ENCODE measurements around the gene ARID3C. TPM values are rescaled to one million over a fixed set of nuclear protein-coding genes. Genes with fewer than 3 reads are reported as not detected.
A peak's percentile ranks its signal among the peaks of the same experiment; 100 is the strongest.

ARID3C gene
- total and polyA plus RNA-seq, 2 donors (not counting 3 experiments of a cell fraction or from before 2014, with no cell fraction given): not detected

- ChIA-PET CTCF (interaction anchor here (0.6 to 7.1 kb wide), 4 partner anchors 10 to 87 kb away, joined by 3 to 130 read pairs (median 5); partner anchors contain the start of gene SIGMAR1), POLR2A (no interaction called here)
- no peak overlapping the region for H3K27ac ChIP-seq (ENCODE audit: insufficient read depth, low read depth, low read length)
- DNase-seq (ENCODE audit: low read depth, low spot score) (no peak), FAIRE-seq (no peak)
- no peak overlapping the region for H3K4me2 ChIP-seq (ENCODE audit: insufficient read depth, low read length)
- no peak overlapping the region for H3K4me3 ChIP-seq (replicated peaks in 1 of 3; ENCODE audit: insufficient read depth in 1 of 3, low read depth in 1 of 3, low read length in 3 of 3)
- H3K9ac ChIP-seq (replicated peaks; ENCODE audit: extremely low read depth, insufficient read depth, low read length): no peak overlapping the region
- H3K4me1 ChIP-seq (ENCODE audit: control insufficient read depth, extremely low read depth, insufficient read depth, low read length): peaks cover 20% of the 10 kb centered on the region
- no peak for TF ChIP-seq MAX (IDR thresholded peaks at IDR 0.05; ENCODE audit: insufficient read depth, insufficient read length)
- intact Hi-C loops (cut with micrococcal nuclease): no loop called here
- no peaks in the 10 kb centered on the region for H3K27me3 ChIP-seq (ENCODE audit: control insufficient read depth in 2 of 2, insufficient read depth in 2 of 2, low read length in 2 of 2)
- peaks cover 0 to 14% of the 10 kb centered on the region in 2 experiments for H3K36me3 ChIP-seq (ENCODE audit: control insufficient read depth in 2 of 2, extremely low read depth in 1 of 2, insufficient read depth in 2 of 2, low read length in 2 of 2)
- H3K9me1 ChIP-seq (replicated peaks; ENCODE audit: control insufficient read depth, extremely low read depth, insufficient read depth, low read length): no peaks in the 10 kb centered on the region
- dilution Hi-C loops (cut with MboI; ENCODE audit: extremely low pct_ligation_motif_present, low sequenced_read_pairs): no loop called here
- peaks cover 2% of the 10 kb centered on the region for H3K79me2 ChIP-seq (ENCODE audit: control insufficient read depth, insufficient read depth, low read length)
- no TSS peak for BruUV-seq (replicated peaks)
- no peaks in the 10 kb centered on the region for H3K9me3 ChIP-seq (replicated peaks; ENCODE audit: control insufficient read depth, insufficient read depth, low read length)
- no peaks in the 10 kb centered on the region for H4K20me1 ChIP-seq (replicated peaks; ENCODE audit: control insufficient read depth, extremely low read depth, insufficient read depth, low read length)
- no peak overlapping the region for H2AFZ ChIP-seq (ENCODE audit: low read depth, low read length)
Measured at GRCh38 chr9:34615132-34615531, 13.7 kb downstream of the ARID3C start.

GRCh38 chr9:34612788-34613390 is 16.0 kb downstream of the ARID3C start:
- POLR2A ChIA-PET: interaction anchor here (1.5 kb wide), 1 partner anchor 22 kb away, joined by 3 read pairs; no protein-coding TSS in a partner anchor
- Histone ChIP-seq H3K9me1 (replicated peaks; ENCODE audit: control insufficient read depth, extremely low read depth, insufficient read depth, low read length) (no peaks in the 10 kb centered on the region), H3K36me3 (ENCODE audit: control insufficient read depth in 2 of 2, extremely low read depth in 1 of 2, insufficient read depth in 2 of 2, low read length in 2 of 2) (peaks cover 0 to 12% of the 10 kb centered on the region in 2 experiments), H3K4me3 (replicated peaks in 1 of 3; ENCODE audit: insufficient read depth in 1 of 3, low read depth in 1 of 3, low read length in 3 of 3) (peak overlapping the region; percentile 21 to 79 (median 41)), H3K27me3 (ENCODE audit: control insufficient read depth in 2 of 2, insufficient read depth in 2 of 2, low read length in 2 of 2) (no peaks in the 10 kb centered on the region), H3K9ac (replicated peaks; ENCODE audit: extremely low read depth, insufficient read depth, low read length) (peak overlapping the region; percentile 93), H3K9me3 (replicated peaks; ENCODE audit: control insufficient read depth, insufficient read depth, low read length) (no peaks in the 10 kb centered on the region), H4K20me1 (replicated peaks; ENCODE audit: control insufficient read depth, extremely low read depth, insufficient read depth, low read length) (no peaks in the 10 kb centered on the region), H3K4me2 (ENCODE audit: insufficient read depth, low read length) (peak overlapping the region; percentile 71), H3K79me2 (ENCODE audit: control insufficient read depth, insufficient read depth, low read length) (peaks cover 2% of the 10 kb centered on the region), H3K27ac (ENCODE audit: insufficient read depth, low read depth, low read length) (no peak overlapping the region), H3K4me1 (ENCODE audit: control insufficient read depth, extremely low read depth, insufficient read depth, low read length) (peaks cover 13% of the 10 kb centered on the region), H2AFZ (ENCODE audit: low read depth, low read length) (peak overlapping the region; percentile 94)
- peak; percentile 92 for FAIRE-seq
- TF ChIP-seq MYC (IDR thresholded peaks at IDR 0.05; ENCODE audit: low read depth, low read length) (no peak), MAX (IDR thresholded peaks at IDR 0.05; ENCODE audit: insufficient read depth, insufficient read length) (no peak), JUN (IDR thresholded peaks at IDR 0.05; ENCODE audit: borderline replicate concordance, insufficient read depth, insufficient read length, low read depth) (no peak), CTCF (IDR thresholded peaks at IDR 0.05; ENCODE audit: extremely low read depth in 1 of 2, insufficient read depth in 1 of 2, low read depth in 1 of 2, low read length in 2 of 2) (peak; percentile 83 to 94), POLR2A (IDR thresholded peaks at IDR 0.05; ENCODE audit: low read depth, low read length) (no peak), GATA2 (IDR thresholded peaks at IDR 0.05; ENCODE audit: insufficient read depth, insufficient read length, low read depth, low read length) (no peak), FOS (IDR thresholded peaks at IDR 0.05; ENCODE audit: borderline replicate concordance, insufficient read depth, low read length) (no peak), EZH2 (IDR thresholded peaks at IDR 0.05; ENCODE audit: borderline replicate concordance, low read depth, low read length, severe bottlenecking) (no peak), POLR2AphosphoS5 (IDR thresholded peaks at IDR 0.05; ENCODE audit: insufficient read depth, low read depth, low read length) (peak; percentile 25)
- BruUV-seq (replicated peaks): no TSS peak
- CTCF ChIA-PET: interaction anchor here (0.6 to 7.1 kb wide), 13 partner anchors 7 to 90 kb away, joined by 3 to 130 read pairs (median 4); partner anchors contain the start of genes DCTN3 and SIGMAR1
- dilution Hi-C loops (cut with MboI; ENCODE audit: extremely low pct_ligation_motif_present, low sequenced_read_pairs) (no loop called here), intact Hi-C loops (cut with micrococcal nuclease) (loop anchor here (1.0 to 5.0 kb wide), 3 partner anchors 21 to 156 kb away; partner anchors contain the start of genes DNAI1 and FAM219A)
- DNase-seq (ENCODE audit: low read depth, low spot score): peak; percentile 72

Data from endothelial cell of umbilical vein (primary cell).